Peyer's patch (tissue), 4 donors: ENCODE measurements around the gene SORL1. TPM values are rescaled to one million over a fixed set of nuclear protein-coding genes. Genes with fewer than 3 reads are reported as not detected.

Source experiments
- DNase-seq, 3 donors: peaks; one replicate each; pipeline ENCODE4 v3.0.0-alpha.2; 2017 to 2019
- H3K27ac ChIP-seq, 4 donors: fragments of 200-600 bp; sonication (generic); one replicate each; pipeline ENCODE4 v1.5.1; 2016 to 2019
- H3K27me3 ChIP-seq, 2 donors: fragments of 200-600 bp; sonication (generic); one replicate each; pipeline ENCODE4 v1.5.1; 2019
- H3K36me3 ChIP-seq, 3 donors: fragments of 200-600 bp; sonication (generic); one replicate each; pipeline ENCODE4 v1.5.1; 2016 to 2019
- H3K4me1 ChIP-seq, 4 donors: fragments of 200-600 bp; sonication (generic); one replicate each; pipeline ENCODE4 v1.5.1; 2016 to 2019
- H3K4me3 ChIP-seq, 4 donors: fragments of 200-600 bp; sonication (generic); 1 replicate in 3 of 4; 2 replicates in 1 of 4; pipeline ENCODE4 v1.5.1; 2016 to 2019; ENCODE audit warnings: mild to moderate bottlenecking in 1 of 4
- H3K9me3 ChIP-seq, 4 donors: fragments of 200-600 bp; sonication (generic); one replicate each; pipeline ENCODE4 v1.5.1; 2016 to 2019; ENCODE audit warnings: mild to moderate bottlenecking in 1 of 4
- CTCF ChIP-seq, 6 experiments: fragments of 450-650 bp in 4 of 6; fragments of 200-600 bp in 2 of 6; sonication (generic) in 1 of 6; IDR thresholded peaks; one replicate each; pipeline ENCODE4 v1.5.1; 2017 to 2019; ENCODE audit warnings: antibody characterized with exemption in 6 of 6, mild to moderate bottlenecking in 3 of 6, moderate library complexity in 1 of 6
- POLR2A ChIP-seq, 2 donors: fragments of 450-650 bp; IDR thresholded peaks; one replicate each; pipeline ENCODE4 v1.5.1; 2017; ENCODE audit warnings: antibody characterized with exemption in 2 of 2, mild to moderate bottlenecking in 2 of 2, moderate library complexity in 2 of 2
- total RNA-seq, 4 donors: library from RNA; depleted of rRNA; stranded (reverse); fragments of >200 nt; gene quantifications; one replicate each; pipeline ENCODE4 v1.1.0, GENCODE V29; 2016

Gene SORL1
- total RNA-seq, 4 donors from 2014 or later = 52.0 to 282 (median 191) TPM

GRCh38 chr11:121463689-121464335, 11.7 kb downstream of the SORL1 start:
- Histone ChIP-seq H3K36me3 (no peaks in the 10 kb centered on the region), H3K27ac (peak overlapping the region in 2 of 4 donors; percentile 92), H3K27me3 (no peaks in the 10 kb centered on the region), H3K4me1 (peaks cover 0 to 29% (median 9%) of the 10 kb centered on the region in 4 donors), H3K9me3 (no peaks in the 10 kb centered on the region), H3K4me3 (no peak overlapping the region)
- TF ChIP-seq CTCF (IDR thresholded peaks at IDR 0.05) = no peak
- no peak for TF ChIP-seq POLR2A (IDR thresholded peaks at IDR 0.05)
- no peak for DNase-seq

- H3K4me1 ChIP-seq = peaks cover 0 to 29% (median 9%) of the 10 kb centered on the region in 4 donors
- DNase-seq = peak in 2 of 3 donors; percentile 40 to 75
Measured at GRCh38 chr11:121464352-121464946, 12.3 kb downstream of the SORL1 start.

GRCh38 chr11:121465709-121466062, 13.6 kb downstream of the SORL1 start:
- Histone ChIP-seq H3K27ac (peak overlapping the region; percentile 52 to 92 (median 82)), H3K4me1 (peaks cover 0 to 29% (median 9%) of the 10 kb centered on the region in 4 donors), H3K27me3 (no peaks in the 10 kb centered on the region), H3K36me3 (peaks cover 0 to 3% (median 0%) of the 10 kb centered on the region in 3 donors), H3K9me3 (no peaks in the 10 kb centered on the region), H3K4me3 (no peak overlapping the region)
- peak in 2 of 3 donors; percentile 64 to 68 for DNase-seq
- TF ChIP-seq POLR2A (IDR thresholded peaks at IDR 0.05) (no peak), CTCF (IDR thresholded peaks at IDR 0.05) (peak in 2 of 6 experiments; percentile 1 to 23)

More at GRCh38 chr11:121464352-121464946, 12.3 kb downstream of the SORL1 start:
- Histone ChIP-seq H3K9me3 (no peaks in the 10 kb centered on the region), H3K27ac (peak overlapping the region in 3 of 4 donors; percentile 55 to 92 (median 92)), H3K4me3 (no peak overlapping the region), H3K27me3 (no peaks in the 10 kb centered on the region), H3K36me3 (no peaks in the 10 kb centered on the region)
- TF ChIP-seq POLR2A (IDR thresholded peaks at IDR 0.05) (no peak), CTCF (IDR thresholded peaks at IDR 0.05) (no peak)

GRCh38 chr11:121466063-121466794, 14.1 kb downstream of the SORL1 start:
- Histone ChIP-seq H3K9me3 (no peaks in the 10 kb centered on the region), H3K4me3 (no peak overlapping the region), H3K4me1 (peaks cover 0 to 29% (median 9%) of the 10 kb centered on the region in 4 donors), H3K36me3 (peaks cover 0 to 6% (median 0%) of the 10 kb centered on the region in 3 donors), H3K27ac (peak overlapping the region; percentile 52 to 92 (median 82)), H3K27me3 (no peaks in the 10 kb centered on the region)
- TF ChIP-seq POLR2A (IDR thresholded peaks at IDR 0.05) (peak in 1 of 2 donors; percentile 57), CTCF (IDR thresholded peaks at IDR 0.05) (no peak)
- peak; percentile 61 to 98 (median 96) for DNase-seq

- TF ChIP-seq CTCF (IDR thresholded peaks at IDR 0.05) (no peak), POLR2A (IDR thresholded peaks at IDR 0.05) (no peak)
- no peak for DNase-seq
- Histone ChIP-seq H3K27me3 (no peaks in the 10 kb centered on the region), H3K27ac (peak overlapping the region in 3 of 4 donors; percentile 72 to 92 (median 92)), H3K4me3 (peak overlapping the region in 1 of 4 donors; percentile 25), H3K36me3 (peaks cover 0 to 12% (median 0%) of the 10 kb centered on the region in 3 donors), H3K4me1 (peaks cover 0 to 29% (median 9%) of the 10 kb centered on the region in 4 donors), H3K9me3 (no peaks in the 10 kb centered on the region)
Measured at GRCh38 chr11:121467471-121467870, 15.4 kb downstream of the SORL1 start.
